ENCODE data around the gene YTHDC1.

The YTHDC1 gene

DNA sequence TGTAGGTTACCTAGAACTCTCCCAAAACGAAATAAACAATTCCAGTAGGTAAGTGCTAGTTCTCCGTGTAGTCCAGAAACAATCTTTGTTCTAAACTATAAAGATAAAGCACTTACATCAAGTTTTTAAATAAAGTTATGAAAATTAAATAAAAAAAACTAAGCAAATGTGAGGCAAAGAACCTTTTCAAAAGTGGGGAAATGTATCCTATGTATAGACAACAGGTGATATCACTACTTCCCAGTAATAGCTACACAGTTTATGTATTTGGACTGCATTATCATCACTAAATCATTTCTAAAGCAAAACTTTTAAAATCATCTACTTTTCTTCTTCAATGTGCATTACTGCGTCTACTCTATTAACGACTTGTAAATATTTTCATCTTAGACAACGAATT, 2.0 kb downstream of the YTHDC1 start:
- TF ChIP-seq, protein P1, sequence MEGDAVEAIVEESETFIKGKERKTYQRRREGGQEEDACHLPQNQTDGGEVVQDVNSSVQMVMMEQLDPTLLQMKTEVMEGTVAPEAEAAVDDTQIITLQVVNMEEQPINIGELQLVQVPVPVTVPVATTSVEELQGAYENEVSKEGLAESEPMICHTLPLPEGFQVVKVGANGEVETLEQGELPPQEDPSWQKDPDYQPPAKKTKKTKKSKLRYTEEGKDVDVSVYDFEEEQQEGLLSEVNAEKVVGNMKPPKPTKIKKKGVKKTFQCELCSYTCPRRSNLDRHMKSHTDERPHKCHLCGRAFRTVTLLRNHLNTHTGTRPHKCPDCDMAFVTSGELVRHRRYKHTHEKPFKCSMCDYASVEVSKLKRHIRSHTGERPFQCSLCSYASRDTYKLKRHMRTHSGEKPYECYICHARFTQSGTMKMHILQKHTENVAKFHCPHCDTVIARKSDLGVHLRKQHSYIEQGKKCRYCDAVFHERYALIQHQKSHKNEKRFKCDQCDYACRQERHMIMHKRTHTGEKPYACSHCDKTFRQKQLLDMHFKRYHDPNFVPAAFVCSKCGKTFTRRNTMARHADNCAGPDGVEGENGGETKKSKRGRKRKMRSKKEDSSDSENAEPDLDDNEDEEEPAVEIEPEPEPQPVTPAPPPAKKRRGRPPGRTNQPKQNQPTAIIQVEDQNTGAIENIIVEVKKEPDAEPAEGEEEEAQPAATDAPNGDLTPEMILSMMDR (IDR thresholded peaks at IDR 0.05; ENCODE audit: extremely low read depth, insufficient read depth, missing control alignments): no peak
- no peak for DNase-seq (ENCODE audit: low spot score)
- in situ Hi-C loops (cut with MboI; ENCODE audit: low pct_unique_long_range_greater_than_20kb, low sequenced_read_pairs, unreplicated experiment): no loop called here

DNA sequence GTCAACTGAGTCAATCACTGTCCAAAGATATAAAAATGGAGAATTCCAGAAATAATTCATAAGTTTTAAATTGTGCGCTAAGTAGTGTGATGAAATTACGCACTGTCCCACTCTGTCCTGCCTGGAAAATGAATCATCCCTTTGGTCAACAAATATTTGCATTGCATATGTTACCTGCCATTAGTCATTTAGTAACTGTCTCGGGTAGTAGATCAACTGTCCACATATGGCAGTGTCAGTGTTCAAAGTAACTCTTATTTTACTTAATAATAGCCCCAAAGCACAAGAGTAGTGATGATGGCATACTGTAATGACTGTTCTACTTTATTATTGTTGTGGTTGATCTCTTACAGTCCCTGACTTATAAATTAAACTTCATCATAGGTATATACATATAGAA, 3.4 kb downstream of the YTHDC1 start:
- DNase-seq (ENCODE audit: low spot score): no peak

DNA sequence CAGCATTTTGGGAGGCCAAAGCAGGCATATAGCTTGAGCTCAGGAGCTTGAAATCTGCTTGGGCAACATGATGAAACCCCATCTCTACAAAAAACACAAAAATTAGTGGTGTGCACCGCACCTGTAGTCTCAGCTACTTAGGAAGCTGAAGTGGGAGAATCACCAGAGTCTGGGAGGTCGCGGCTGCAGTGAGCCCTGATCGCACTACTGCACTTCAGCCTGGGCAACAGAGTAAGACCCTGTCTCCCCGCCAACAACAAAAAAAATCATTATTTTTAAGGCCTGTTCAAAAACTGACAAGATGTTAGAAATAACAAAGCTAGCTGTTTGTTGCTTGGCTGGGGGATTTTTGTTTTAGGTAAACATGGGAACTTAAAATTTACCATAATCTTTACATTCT, 5.1 kb downstream of the YTHDC1 start:
- in situ Hi-C loops (cut with MboI; ENCODE audit: low pct_unique_long_range_greater_than_20kb, low sequenced_read_pairs, unreplicated experiment): no loop called here
- TF ChIP-seq, protein P1 (IDR thresholded peaks at IDR 0.05; ENCODE audit: extremely low read depth, insufficient read depth, missing control alignments): no peak
- DNase-seq (ENCODE audit: low spot score): no peak

More for the DNA sequence above, 3.4 kb downstream of the YTHDC1 start:
- TF ChIP-seq, protein P1 (IDR thresholded peaks at IDR 0.05; ENCODE audit: extremely low read depth, insufficient read depth, missing control alignments): no peak
- in situ Hi-C loops (cut with MboI; ENCODE audit: low pct_unique_long_range_greater_than_20kb, low sequenced_read_pairs, unreplicated experiment): no loop called here

DNA sequence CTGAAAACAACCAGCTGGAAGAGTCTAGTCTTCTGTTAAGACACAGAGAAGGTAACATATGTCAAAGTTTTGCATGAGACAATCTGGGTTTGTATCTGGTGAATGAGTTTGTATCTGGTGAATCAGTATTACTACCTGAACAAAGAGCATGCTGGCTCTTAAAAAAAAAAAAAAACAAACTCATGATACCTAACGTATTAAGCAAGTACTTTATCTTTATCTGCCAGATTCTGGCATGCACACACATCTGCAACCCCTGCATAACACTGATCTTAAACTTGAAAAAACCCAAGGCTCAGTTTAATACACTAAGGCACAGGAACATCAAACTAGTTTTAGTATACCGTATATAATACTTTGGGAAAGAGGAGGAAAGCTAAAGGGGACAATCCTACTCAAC, 5.8 kb downstream of the YTHDC1 start:
- in situ Hi-C loops (cut with MboI; ENCODE audit: low pct_unique_long_range_greater_than_20kb, low sequenced_read_pairs, unreplicated experiment): no loop called here
- TF ChIP-seq, protein P1 (IDR thresholded peaks at IDR 0.05; ENCODE audit: extremely low read depth, insufficient read depth, missing control alignments): no peak
- DNase-seq (ENCODE audit: low spot score): no peak

DNA sequence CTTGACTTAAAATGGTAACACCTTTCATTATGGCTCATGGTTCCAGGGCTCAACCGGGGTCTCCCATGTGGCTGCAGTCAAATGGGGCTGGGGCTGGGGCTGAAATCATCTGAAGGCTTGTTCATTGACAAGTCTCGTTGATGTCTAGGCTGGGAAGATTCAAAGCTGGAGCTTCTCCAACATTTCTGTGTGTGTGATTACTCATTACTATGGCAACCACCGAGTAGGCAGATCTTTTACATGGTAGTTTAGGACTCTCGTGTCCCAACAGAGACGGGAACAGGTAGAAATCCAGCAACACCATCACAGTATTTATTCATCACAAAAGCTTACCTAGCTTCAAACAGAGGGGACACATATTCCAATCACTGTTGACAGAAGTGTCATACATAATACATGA, 7.8 kb downstream of the YTHDC1 start:
- in situ Hi-C loops (cut with MboI; ENCODE audit: low pct_unique_long_range_greater_than_20kb, low sequenced_read_pairs, unreplicated experiment): no loop called here
- DNase-seq (ENCODE audit: low spot score): no peak
- TF ChIP-seq, protein P1 (IDR thresholded peaks at IDR 0.05; ENCODE audit: extremely low read depth, insufficient read depth, missing control alignments): no peak

DNA sequence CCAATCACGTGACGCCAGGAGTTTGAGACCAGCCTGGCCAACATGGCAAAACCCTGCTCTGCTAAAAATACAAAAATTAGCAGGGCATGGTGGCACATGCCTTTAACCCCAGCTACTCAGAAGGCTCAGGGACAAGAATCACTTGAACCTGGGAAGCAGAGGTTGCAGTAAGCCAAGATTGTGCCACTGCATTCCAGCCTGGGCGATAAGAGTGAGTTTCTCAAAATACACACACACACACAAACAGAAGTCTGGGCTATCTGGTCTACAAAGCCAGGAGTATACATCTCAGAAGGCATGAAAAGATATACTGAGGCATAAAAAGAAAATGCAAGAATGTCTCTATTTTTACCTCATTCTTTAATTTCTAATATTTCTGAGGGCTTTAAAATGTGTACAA, 11.3 kb downstream of the YTHDC1 start:
- TF ChIP-seq, protein P1 (IDR thresholded peaks at IDR 0.05; ENCODE audit: extremely low read depth, insufficient read depth, missing control alignments): no peak
- DNase-seq (ENCODE audit: low spot score): no peak
- in situ Hi-C loops (cut with MboI; ENCODE audit: low pct_unique_long_range_greater_than_20kb, low sequenced_read_pairs, unreplicated experiment): no loop called here

DNA sequence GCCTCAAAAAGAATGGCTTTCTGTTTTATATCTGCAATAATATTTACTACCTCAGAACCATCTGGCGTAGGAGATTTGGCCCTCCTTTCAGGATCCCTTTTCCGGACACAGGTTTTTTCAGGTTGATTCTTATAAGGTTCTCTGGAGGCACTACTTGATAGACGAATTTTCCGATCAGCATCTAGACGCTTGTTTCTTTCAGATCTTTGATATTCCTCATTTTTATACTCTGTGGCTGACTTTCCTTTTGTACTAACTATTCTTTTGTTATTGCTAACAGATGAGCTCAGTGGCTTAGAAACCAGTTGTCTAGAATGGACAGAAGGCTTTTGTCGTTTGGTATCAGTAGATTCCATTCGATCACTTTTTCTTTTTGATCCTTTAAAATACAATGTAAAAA, 12.4 kb downstream of the YTHDC1 start:
- in situ Hi-C loops (cut with MboI; ENCODE audit: low pct_unique_long_range_greater_than_20kb, low sequenced_read_pairs, unreplicated experiment): no loop called here
- no peak for DNase-seq (ENCODE audit: low spot score)
- TF ChIP-seq, protein P1 (IDR thresholded peaks at IDR 0.05; ENCODE audit: extremely low read depth, insufficient read depth, missing control alignments): no peak
